Measurements from ENCODE around the gene POU2AF2.

POU2AF2 gene

GRCh38 chr11:111326824-111327223, 81.3 kb downstream of the POU2AF2 start:
- Histone ChIP-seq H3K36me3 (ENCODE audit: control insufficient read depth in 5 of 5, insufficient read depth in 5 of 5, low read length in 5 of 5) (no peaks in the 10 kb centered on the region), H3K9me3 (ENCODE audit: control insufficient read depth in 5 of 5, low read length in 5 of 5) (no peaks in the 10 kb centered on the region), H3K27me3 (ENCODE audit: control insufficient read depth in 5 of 5, insufficient read depth in 4 of 5, low read length in 5 of 5) (no peaks in the 10 kb centered on the region), H3K4me1 (ENCODE audit: control insufficient read depth in 5 of 5, insufficient read depth in 5 of 5, low read length in 5 of 5) (peaks cover 0 to 52% (median 31%) of the 10 kb centered on the region in 5 donors), H3K4me3 (ENCODE audit: low read depth in 1 of 5, low read length in 5 of 5) (no peak overlapping the region), H3K9ac (ENCODE audit: low read length in 5 of 5) (no peak overlapping the region), H3K27ac (ENCODE audit: low read depth, low read length) (no peak overlapping the region)

DNA sequence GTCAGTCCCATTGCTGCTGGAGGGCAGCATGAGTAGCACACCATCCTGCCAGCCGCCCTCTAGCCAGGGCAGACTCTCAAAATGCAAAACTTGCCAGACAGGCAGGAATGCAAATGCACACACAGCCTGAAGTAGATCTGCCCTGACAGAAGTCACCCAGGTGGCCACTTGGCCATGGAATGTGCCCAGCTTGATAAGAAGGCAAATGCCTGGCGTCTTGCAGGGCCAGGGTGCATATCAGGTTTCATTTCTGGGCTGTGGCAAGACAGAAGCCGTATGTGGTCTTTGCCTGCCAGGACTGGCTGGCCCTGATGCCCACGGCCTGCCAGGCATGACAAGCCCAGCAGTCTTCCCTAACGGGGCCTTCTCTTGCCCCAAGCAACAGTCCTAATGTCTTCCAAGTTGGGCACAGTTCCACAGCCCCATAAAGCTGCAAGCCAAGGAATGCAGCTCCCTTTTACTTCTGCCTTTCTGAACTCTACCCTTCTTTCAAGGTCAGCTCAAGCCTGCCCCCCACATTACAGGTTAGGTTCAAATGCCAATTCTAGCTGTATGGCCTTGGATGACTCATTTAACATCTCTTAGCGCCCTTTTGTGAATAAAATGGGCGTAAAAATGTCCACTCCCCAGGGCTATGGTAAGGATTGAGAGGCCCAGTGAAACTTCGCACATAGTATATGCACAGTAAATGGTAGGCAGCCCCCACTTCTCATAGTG, 82.5 kb downstream of the POU2AF2 start:
- Histone ChIP-seq H3K27ac (ENCODE audit: low read depth, low read length) (no peak overlapping the region), H3K4me3 (ENCODE audit: low read depth in 1 of 5, low read length in 5 of 5) (no peak overlapping the region), H3K27me3 (ENCODE audit: control insufficient read depth in 5 of 5, insufficient read depth in 4 of 5, low read length in 5 of 5) (no peaks in the 10 kb centered on the region), H3K4me1 (ENCODE audit: control insufficient read depth in 5 of 5, insufficient read depth in 5 of 5, low read length in 5 of 5) (peaks cover 0 to 54% (median 33%) of the 10 kb centered on the region in 5 donors), H3K9ac (ENCODE audit: low read length in 5 of 5) (no peak overlapping the region), H3K9me3 (ENCODE audit: control insufficient read depth in 5 of 5, low read length in 5 of 5) (no peaks in the 10 kb centered on the region), H3K36me3 (ENCODE audit: control insufficient read depth in 5 of 5, insufficient read depth in 5 of 5, low read length in 5 of 5) (no peaks in the 10 kb centered on the region)

DNA sequence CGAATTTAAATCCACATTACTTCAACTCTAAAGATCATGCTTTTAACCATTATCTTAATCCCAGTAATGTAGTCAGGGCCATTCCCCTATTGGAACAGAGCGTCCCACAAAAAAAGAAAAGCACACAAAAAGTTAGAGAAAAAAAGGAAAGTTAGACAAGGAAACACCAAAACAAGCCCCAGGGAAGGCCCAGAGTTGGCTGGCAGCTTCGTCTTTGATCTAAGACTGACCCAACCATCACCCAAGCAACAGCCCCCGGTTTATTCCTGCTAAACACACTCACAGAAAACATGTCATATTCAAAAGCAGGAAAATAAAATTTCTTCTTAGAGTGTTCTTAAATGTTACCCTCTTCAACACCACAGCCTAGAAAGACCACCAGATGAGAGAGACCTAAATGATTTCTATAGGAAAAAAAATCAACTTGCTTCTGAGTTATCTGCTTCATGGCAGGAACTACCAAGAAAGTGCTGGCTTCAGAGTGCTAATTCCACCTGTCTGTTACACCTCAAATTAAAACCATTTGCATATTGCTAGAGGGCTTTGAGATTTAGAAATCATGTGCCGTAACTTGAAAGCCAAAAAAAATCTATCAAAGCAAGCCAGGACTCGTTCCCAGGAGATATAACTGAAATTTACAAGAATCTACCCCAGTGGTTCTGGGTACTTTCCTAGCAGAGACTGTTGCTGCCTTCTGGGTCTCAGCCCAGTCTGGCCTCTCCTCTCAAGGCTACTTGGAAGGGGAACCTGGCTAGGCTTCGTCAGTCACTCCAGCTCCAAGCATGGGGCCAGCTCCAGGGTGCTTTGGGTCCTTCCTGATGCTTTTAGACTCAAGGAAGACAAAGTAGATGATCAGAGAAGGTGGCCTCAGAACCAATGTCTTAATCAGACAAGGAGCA, 84.0 kb downstream of the POU2AF2 start:
- peak overlapping the region in 2 of 5 donors; percentile 15 to 57 for H3K9ac ChIP-seq (ENCODE audit: low read length in 5 of 5)
- no peaks in the 10 kb centered on the region for H3K36me3 ChIP-seq (ENCODE audit: control insufficient read depth in 5 of 5, insufficient read depth in 5 of 5, low read length in 5 of 5)
- no peaks in the 10 kb centered on the region for H3K9me3 ChIP-seq (ENCODE audit: control insufficient read depth in 5 of 5, low read length in 5 of 5)
- no peak overlapping the region for H3K4me3 ChIP-seq (ENCODE audit: low read depth in 1 of 5, low read length in 5 of 5)
- H3K27me3 ChIP-seq (ENCODE audit: control insufficient read depth in 5 of 5, insufficient read depth in 4 of 5, low read length in 5 of 5) = no peaks in the 10 kb centered on the region
- peak overlapping the region; percentile 15 for H3K27ac ChIP-seq (ENCODE audit: low read depth, low read length)
- peaks cover 0 to 48% (median 27%) of the 10 kb centered on the region in 5 donors for H3K4me1 ChIP-seq (ENCODE audit: control insufficient read depth in 5 of 5, insufficient read depth in 5 of 5, low read length in 5 of 5)

- H3K36me3 ChIP-seq (ENCODE audit: control insufficient read depth in 5 of 5, insufficient read depth in 5 of 5, low read length in 5 of 5) = no peaks in the 10 kb centered on the region
- no peaks in the 10 kb centered on the region for H3K9me3 ChIP-seq (ENCODE audit: control insufficient read depth in 5 of 5, low read length in 5 of 5)
- peaks cover 0 to 52% (median 25%) of the 10 kb centered on the region in 5 donors for H3K4me1 ChIP-seq (ENCODE audit: control insufficient read depth in 5 of 5, insufficient read depth in 5 of 5, low read length in 5 of 5)
- no peak overlapping the region for H3K4me3 ChIP-seq (ENCODE audit: low read depth in 1 of 5, low read length in 5 of 5)
- no peak overlapping the region for H3K9ac ChIP-seq (ENCODE audit: low read length in 5 of 5)
- H3K27ac ChIP-seq (ENCODE audit: low read depth, low read length) = no peak overlapping the region
- H3K27me3 ChIP-seq (ENCODE audit: control insufficient read depth in 5 of 5, insufficient read depth in 4 of 5, low read length in 5 of 5) = no peaks in the 10 kb centered on the region
These were observed 84.8 kb downstream of the POU2AF2 start for GRCh38 chr11:111330234-111330893.

GRCh38 chr11:111331711-111332479, 86.4 kb downstream of the POU2AF2 start:
- no peak overlapping the region for H3K27ac ChIP-seq (ENCODE audit: low read depth, low read length)
- peaks cover 0 to 68% (median 35%) of the 10 kb centered on the region in 5 donors for H3K4me1 ChIP-seq (ENCODE audit: control insufficient read depth in 5 of 5, insufficient read depth in 5 of 5, low read length in 5 of 5)
- no peak overlapping the region for H3K4me3 ChIP-seq (ENCODE audit: low read depth in 1 of 5, low read length in 5 of 5)
- H3K9ac ChIP-seq (ENCODE audit: low read length in 5 of 5) = no peak overlapping the region
- no peaks in the 10 kb centered on the region for H3K27me3 ChIP-seq (ENCODE audit: control insufficient read depth in 5 of 5, insufficient read depth in 4 of 5, low read length in 5 of 5)
- H3K9me3 ChIP-seq (ENCODE audit: control insufficient read depth in 5 of 5, low read length in 5 of 5) = no peaks in the 10 kb centered on the region
- H3K36me3 ChIP-seq (ENCODE audit: control insufficient read depth in 5 of 5, insufficient read depth in 5 of 5, low read length in 5 of 5) = no peaks in the 10 kb centered on the region

DNA sequence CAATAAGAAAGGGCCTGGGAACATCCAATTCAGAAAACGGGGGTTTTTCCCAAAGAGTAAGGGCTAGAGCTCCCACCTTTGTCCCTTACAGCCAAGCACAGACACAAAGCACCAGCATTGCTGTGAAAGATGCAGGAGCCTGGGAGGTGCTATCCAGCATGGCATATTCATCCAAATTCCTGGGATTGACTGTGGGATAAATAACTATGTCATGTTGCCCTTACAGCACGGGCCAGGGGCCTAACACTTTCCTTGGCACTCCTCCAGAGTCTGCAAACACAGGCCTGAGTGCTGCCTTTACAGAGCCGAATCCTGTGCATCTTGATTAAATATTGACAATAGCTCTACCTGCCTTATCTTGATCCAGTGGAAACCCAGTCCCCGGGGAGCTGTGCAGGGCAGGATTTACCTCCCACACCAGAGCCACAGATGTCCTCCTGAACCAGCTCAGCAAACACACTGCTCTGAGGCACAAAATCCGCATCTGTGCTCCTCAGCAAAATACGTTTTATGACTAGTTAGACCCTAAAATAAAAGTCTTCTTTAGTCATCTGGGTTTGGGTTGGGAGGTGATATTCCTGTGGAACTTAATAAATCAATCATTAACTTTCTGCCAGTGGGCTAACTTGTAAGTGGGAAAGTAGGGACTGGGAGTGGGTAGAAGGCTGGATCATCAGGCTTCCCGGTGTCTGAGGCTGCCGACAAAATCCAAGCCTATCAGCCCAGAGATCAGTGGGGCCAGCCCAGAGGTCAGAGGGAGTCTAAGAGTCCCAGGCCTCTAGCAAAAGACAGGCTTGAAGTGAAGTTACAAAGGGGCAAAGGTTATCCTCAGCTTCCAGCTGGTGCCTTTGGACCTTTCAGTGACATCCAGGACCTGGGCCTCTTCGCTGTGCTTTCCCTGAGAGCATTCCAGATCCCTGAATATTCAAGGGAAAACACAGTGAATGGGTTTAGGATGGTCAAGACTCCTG, 89.3 kb downstream of the POU2AF2 start:
- Histone ChIP-seq H3K9me3 (ENCODE audit: control insufficient read depth in 5 of 5, low read length in 5 of 5) (peaks cover 0 to 3% (median 0%) of the 10 kb centered on the region in 5 donors), H3K27me3 (ENCODE audit: control insufficient read depth in 5 of 5, insufficient read depth in 4 of 5, low read length in 5 of 5) (no peaks in the 10 kb centered on the region), H3K4me1 (ENCODE audit: control insufficient read depth in 5 of 5, insufficient read depth in 5 of 5, low read length in 5 of 5) (peaks cover 0 to 48% (median 27%) of the 10 kb centered on the region in 5 donors), H3K36me3 (ENCODE audit: control insufficient read depth in 5 of 5, insufficient read depth in 5 of 5, low read length in 5 of 5) (no peaks in the 10 kb centered on the region), H3K9ac (ENCODE audit: low read length in 5 of 5) (no peak overlapping the region), H3K4me3 (ENCODE audit: low read depth in 1 of 5, low read length in 5 of 5) (no peak overlapping the region), H3K27ac (ENCODE audit: low read depth, low read length) (no peak overlapping the region)

GRCh38 chr11:111335549-111335948, 90.0 kb downstream of the POU2AF2 start:
- H3K4me3 ChIP-seq (ENCODE audit: low read depth in 1 of 5, low read length in 5 of 5) = no peak overlapping the region
- H3K9me3 ChIP-seq (ENCODE audit: control insufficient read depth in 5 of 5, low read length in 5 of 5) = peaks cover 0 to 3% (median 0%) of the 10 kb centered on the region in 5 donors
- H3K27ac ChIP-seq (ENCODE audit: low read depth, low read length) = no peak overlapping the region
- H3K27me3 ChIP-seq (ENCODE audit: control insufficient read depth in 5 of 5, insufficient read depth in 4 of 5, low read length in 5 of 5) = no peaks in the 10 kb centered on the region
- no peaks in the 10 kb centered on the region for H3K36me3 ChIP-seq (ENCODE audit: control insufficient read depth in 5 of 5, insufficient read depth in 5 of 5, low read length in 5 of 5)
- no peak overlapping the region for H3K9ac ChIP-seq (ENCODE audit: low read length in 5 of 5)
- peaks cover 0 to 41% (median 21%) of the 10 kb centered on the region in 5 donors for H3K4me1 ChIP-seq (ENCODE audit: control insufficient read depth in 5 of 5, insufficient read depth in 5 of 5, low read length in 5 of 5)

All from subcutaneous abdominal adipose tissue (tissue), 5 donors.